NCI-H524 (cell line): ENCODE results near the gene ZNF598.

Experiments used
- DNase-seq, 2 experiments: peaks; one replicate each; lab custom pipeline; 2025; lab: John Stamatoyannopoulos, UW

Gene ZNF598

GRCh38 chr16:2009791-2010510 lies at the start of gene ZNF598:
Gene ZNF598 (minus strand): TSS chr16:2009821.
- DNase-seq: peak; percentile 74 to 88

GRCh38 chr16:2058872-2059271 lies 49.3 kb upstream of the ZNF598 start:
- DNase-seq: no peak

GRCh38 chr16:2058420-2058819 lies 48.8 kb upstream of the ZNF598 start:
- DNase-seq: no peak

GRCh38 chr16:2057438-2057837 lies 47.8 kb upstream of the ZNF598 start:
- DNase-seq: no peak

GRCh38 chr16:2056681-2057407 lies 47.2 kb upstream of the ZNF598 start:
- peak in 1 of 2 experiments; percentile 15 for DNase-seq

- DNase-seq: no peak
Observed at GRCh38 chr16:2056077-2056476, 46.5 kb upstream of the ZNF598 start.

- no peak for DNase-seq
Observed at GRCh38 chr16:2054543-2055245, 45.1 kb upstream of the ZNF598 start.

GRCh38 chr16:2053897-2054296 lies 44.3 kb upstream of the ZNF598 start:
- no peak for DNase-seq

- DNase-seq: no peak
Observed at GRCh38 chr16:2053211-2053610, 43.6 kb upstream of the ZNF598 start.

- DNase-seq: no peak
Observed at GRCh38 chr16:2048116-2048543, 38.5 kb upstream of the ZNF598 start.

- DNase-seq: peak; percentile 92 to 97
Observed at GRCh38 chr16:2047330-2048115, 37.9 kb upstream of the ZNF598 start, which contains the start of the genes NTHL1 and TSC2. Gene NTHL1 (minus strand): TSS chr16:2047834. CDS start chr16:2047823, 11 bp downstream. Gene TSC2 (plus strand): TSS chr16:2047985. CDS start chr16:2048616, 631 bp downstream.

GRCh38 chr16:2046893-2047329 lies 37.3 kb upstream of the ZNF598 start:
- DNase-seq: no peak

- DNase-seq: no peak
Observed at GRCh38 chr16:2045965-2046892, 36.6 kb upstream of the ZNF598 start.

- no peak for DNase-seq
Observed at GRCh38 chr16:2044541-2044940, 34.9 kb upstream of the ZNF598 start.

GRCh38 chr16:2043667-2044451 lies 34.2 kb upstream of the ZNF598 start:
- no peak for DNase-seq

GRCh38 chr16:2042986-2043666 lies 33.5 kb upstream of the ZNF598 start:
- DNase-seq: no peak

- DNase-seq: peak; percentile 19 to 83
Observed at GRCh38 chr16:2042171-2042985, 32.8 kb upstream of the ZNF598 start.

- DNase-seq: no peak
Observed at GRCh38 chr16:2040787-2041522, 31.3 kb upstream of the ZNF598 start.
